Subcutaneous adipose tissue (tissue), 4 donors: ENCODE results near the gene MSN. TPM values are rescaled to one million over a fixed set of nuclear protein-coding genes. Genes with fewer than 3 reads are reported as not detected.

ENCODE experiments used
- CTCF ChIP-seq: fragments of 450-650 bp; IDR thresholded peaks from one replicate; pipeline ENCODE4 v1.5.1; 2016; ENCODE audit warnings: low read depth, mild to moderate bottlenecking, control low read depth, antibody characterized with exemption, moderate library complexity
- total RNA-seq, 4 donors: library from RNA; depleted of rRNA; stranded (reverse); fragments of >200 nt; gene quantifications; one replicate each; pipeline ENCODE4 v1.1.0, GENCODE V29; 2016

Gene MSN
- total RNA-seq, 4 donors from 2014 or later, result 126 to 215 (median 203) TPM

GRCh38 chrX:65706041-65706828 is 38.8 kb downstream of the MSN start:
- no peak for TF ChIP-seq CTCF

- no peak for TF ChIP-seq CTCF
Measured at GRCh38 chrX:65707151-65707550, 39.7 kb downstream of the MSN start.

- TF ChIP-seq CTCF, result no peak
Measured at GRCh38 chrX:65712005-65712806, 44.8 kb downstream of the MSN start.

- no peak for TF ChIP-seq CTCF
Measured at GRCh38 chrX:65718538-65718937, 51.1 kb downstream of the MSN start.

GRCh38 chrX:65720381-65720964 is 53.0 kb downstream of the MSN start:
- no peak for TF ChIP-seq CTCF

- no peak for TF ChIP-seq CTCF
Measured at GRCh38 chrX:65723706-65724105, 56.3 kb downstream of the MSN start.

- no peak for TF ChIP-seq CTCF
Measured at GRCh38 chrX:65726715-65727114, 59.3 kb downstream of the MSN start.
